Rectal smooth muscle tissue (tissue), 1 donor: ENCODE measurements around the gene S100A10.
A peak's percentile ranks its signal among the peaks of the same experiment; 100 is the strongest.

ENCODE experiments used
- H3K27ac ChIP-seq: one replicate; pipeline ENCODE4 v1.7.0; 2013; ENCODE audit warnings: low read depth, low read length, inconsistent platforms
- H3K27me3 ChIP-seq: one replicate; pipeline ENCODE4 v1.7.0; 2013; ENCODE audit warnings: low read length; ENCODE audit not compliant: control insufficient read depth, insufficient read depth
- H3K36me3 ChIP-seq: one replicate; pipeline ENCODE4 v1.7.0; 2013; ENCODE audit warnings: low read length; ENCODE audit not compliant: control insufficient read depth, insufficient read depth
- H3K4me1 ChIP-seq: one replicate; pipeline ENCODE4 v1.7.0; 2013; ENCODE audit warnings: low read length; ENCODE audit not compliant: control insufficient read depth, insufficient read depth
- H3K4me3 ChIP-seq: one replicate; pipeline ENCODE4 v1.7.0; 2013; ENCODE audit warnings: low read length
- H3K9ac ChIP-seq: one replicate; pipeline ENCODE4 v1.7.0; 2013; ENCODE audit warnings: low read length

The S100A10 gene

GRCh38 chr1:151993734-151994496, at the start of gene S100A10:
Gene S100A10, minus strand, starts transcription at chr1:151993859. Its CDS starts 7,629 bp downstream, at chr1:151986230.
- H3K4me1 ChIP-seq: peaks cover 32% of the 10 kb centered on the region
- H3K4me3 ChIP-seq: peak within 1 kb of the TSS; percentile 96
- H3K27me3 ChIP-seq: no peaks in the 10 kb centered on the region
- no peaks in the 10 kb centered on the region for H3K36me3 ChIP-seq
- peak within 1 kb of the TSS; percentile 99 for H3K9ac ChIP-seq
- H3K27ac ChIP-seq: peak within 1 kb of the TSS; percentile 80

- no peaks in the 10 kb centered on the region for H3K27me3 ChIP-seq
- no peaks in the 10 kb centered on the region for H3K4me1 ChIP-seq
- H3K27ac ChIP-seq: no peak overlapping the region
- no peak overlapping the region for H3K4me3 ChIP-seq
- no peaks in the 10 kb centered on the region for H3K36me3 ChIP-seq
- no peak overlapping the region for H3K9ac ChIP-seq
Observed at GRCh38 chr1:152042030-152042429, 48.4 kb upstream of the S100A10 start.

- Histone ChIP-seq H3K27me3 (no peaks in the 10 kb centered on the region), H3K4me3 (no peak overlapping the region), H3K27ac (no peak overlapping the region), H3K9ac (no peak overlapping the region), H3K4me1 (peaks cover 3% of the 10 kb centered on the region), H3K36me3 (no peaks in the 10 kb centered on the region)
Observed at GRCh38 chr1:152039886-152040285, 46.2 kb upstream of the S100A10 start.

- Histone ChIP-seq H3K4me1 (peaks cover 5% of the 10 kb centered on the region), H3K27me3 (no peaks in the 10 kb centered on the region), H3K9ac (no peak overlapping the region), H3K27ac (no peak overlapping the region), H3K4me3 (no peak overlapping the region), H3K36me3 (no peaks in the 10 kb centered on the region)
Observed at GRCh38 chr1:152039461-152039860, 45.8 kb upstream of the S100A10 start.

GRCh38 chr1:152038871-152039270, 45.2 kb upstream of the S100A10 start:
- peaks cover 11% of the 10 kb centered on the region for H3K4me1 ChIP-seq
- no peak overlapping the region for H3K27ac ChIP-seq
- peaks cover under 1% of the 10 kb centered on the region for H3K36me3 ChIP-seq
- H3K4me3 ChIP-seq: no peak overlapping the region
- H3K27me3 ChIP-seq: no peaks in the 10 kb centered on the region
- H3K9ac ChIP-seq: no peak overlapping the region

GRCh38 chr1:152036267-152037216, 42.9 kb upstream of the S100A10 start, which contains the start of gene S100A11:
Gene S100A11, minus strand, starts transcription at chr1:152037004. Its CDS starts 89 bp downstream, at chr1:152036915.
- Histone ChIP-seq H3K27ac (peak within 1 kb of the TSS; percentile 89), H3K4me3 (peak within 1 kb of the TSS; percentile 93), H3K36me3 (peaks cover 18% of the 10 kb centered on the region), H3K9ac (peak within 1 kb of the TSS; percentile 51), H3K4me1 (peaks cover 12% of the 10 kb centered on the region), H3K27me3 (no peaks in the 10 kb centered on the region)

GRCh38 chr1:152035539-152036266, 42.0 kb upstream of the S100A10 start:
- Histone ChIP-seq H3K4me1 (peaks cover 12% of the 10 kb centered on the region), H3K9ac (peak overlapping the region; percentile 51)

GRCh38 chr1:152034654-152035538, 41.2 kb upstream of the S100A10 start:
- Histone ChIP-seq H3K4me3 (peak overlapping the region; percentile 93), H3K27ac (peak overlapping the region; percentile 13), H3K27me3 (no peaks in the 10 kb centered on the region), H3K9ac (peak overlapping the region; percentile 7), H3K4me1 (peaks cover 12% of the 10 kb centered on the region), H3K36me3 (peaks cover 18% of the 10 kb centered on the region)

More at GRCh38 chr1:152035539-152036266, 42.0 kb upstream of the S100A10 start:
- H3K27ac ChIP-seq: peak overlapping the region; percentile 89
- H3K4me3 ChIP-seq: peak overlapping the region; percentile 93
- peaks cover 18% of the 10 kb centered on the region for H3K36me3 ChIP-seq
- H3K27me3 ChIP-seq: no peaks in the 10 kb centered on the region

- Histone ChIP-seq H3K27me3 (no peaks in the 10 kb centered on the region), H3K9ac (no peak overlapping the region), H3K4me3 (peak overlapping the region; percentile 93), H3K4me1 (peaks cover 12% of the 10 kb centered on the region), H3K27ac (peak overlapping the region; percentile 13), H3K36me3 (peaks cover 18% of the 10 kb centered on the region)
Observed at GRCh38 chr1:152034324-152034653, 40.6 kb upstream of the S100A10 start.

- Histone ChIP-seq H3K27me3 (no peaks in the 10 kb centered on the region), H3K27ac (no peak overlapping the region), H3K4me3 (no peak overlapping the region), H3K4me1 (peaks cover 9% of the 10 kb centered on the region), H3K36me3 (peaks cover 18% of the 10 kb centered on the region), H3K9ac (no peak overlapping the region)
Observed at GRCh38 chr1:152029929-152030211, 36.2 kb upstream of the S100A10 start.

GRCh38 chr1:152029144-152029928, 35.7 kb upstream of the S100A10 start:
- H3K36me3 ChIP-seq: peaks cover 18% of the 10 kb centered on the region
- no peak overlapping the region for H3K27ac ChIP-seq
- no peaks in the 10 kb centered on the region for H3K27me3 ChIP-seq
- peaks cover 6% of the 10 kb centered on the region for H3K4me1 ChIP-seq
- H3K9ac ChIP-seq: no peak overlapping the region
- no peak overlapping the region for H3K4me3 ChIP-seq
